ENCODE results near the gene CKLF.

CKLF gene

GRCh38 chr16:66517586-66518263 lies 34.7 kb upstream of the CKLF start:
- DNase-seq: no peak

GRCh38 chr16:66519482-66520373 lies 32.6 kb upstream of the CKLF start:
- DNase-seq: no peak

GRCh38 chr16:66520406-66521170 lies 31.8 kb upstream of the CKLF start:
- DNase-seq: no peak

GRCh38 chr16:66521252-66521713 lies 31.1 kb upstream of the CKLF start:
- no peak for DNase-seq

GRCh38 chr16:66521951-66522771 lies 30.2 kb upstream of the CKLF start:
- DNase-seq: no peak

GRCh38 chr16:66522816-66523590 lies 29.4 kb upstream of the CKLF start:
- no peak for DNase-seq

- DNase-seq: no peak
Observed at GRCh38 chr16:66523861-66524354, 28.5 kb upstream of the CKLF start.

- no peak for DNase-seq
Observed at GRCh38 chr16:66524601-66525164, 27.7 kb upstream of the CKLF start.

GRCh38 chr16:66525396-66526180 lies 26.8 kb upstream of the CKLF start:
- DNase-seq: no peak

GRCh38 chr16:66528294-66528693 lies 24.1 kb upstream of the CKLF start:
- no peak for DNase-seq

- DNase-seq: no peak
Observed at GRCh38 chr16:66529475-66529874, 22.9 kb upstream of the CKLF start.

GRCh38 chr16:66534376-66534799 lies 18.0 kb upstream of the CKLF start:
- DNase-seq: no peak

GRCh38 chr16:66536525-66536924 lies 15.9 kb upstream of the CKLF start:
- DNase-seq: no peak

- no peak for DNase-seq
Observed at GRCh38 chr16:66537236-66537635, 15.1 kb upstream of the CKLF start.

- no peak for DNase-seq
Observed at GRCh38 chr16:66538910-66539309, 13.5 kb upstream of the CKLF start.

GRCh38 chr16:66539623-66540469 lies 12.5 kb upstream of the CKLF start:
- DNase-seq: no peak

- no peak for DNase-seq
Observed at GRCh38 chr16:66541388-66542355, 10.7 kb upstream of the CKLF start.

- DNase-seq: no peak
Observed at GRCh38 chr16:66542396-66542795, 10.0 kb upstream of the CKLF start.

Measured in SHP77 (cell line).